ENCODE results near the gene SEMA4D.

SEMA4D gene

DNA sequence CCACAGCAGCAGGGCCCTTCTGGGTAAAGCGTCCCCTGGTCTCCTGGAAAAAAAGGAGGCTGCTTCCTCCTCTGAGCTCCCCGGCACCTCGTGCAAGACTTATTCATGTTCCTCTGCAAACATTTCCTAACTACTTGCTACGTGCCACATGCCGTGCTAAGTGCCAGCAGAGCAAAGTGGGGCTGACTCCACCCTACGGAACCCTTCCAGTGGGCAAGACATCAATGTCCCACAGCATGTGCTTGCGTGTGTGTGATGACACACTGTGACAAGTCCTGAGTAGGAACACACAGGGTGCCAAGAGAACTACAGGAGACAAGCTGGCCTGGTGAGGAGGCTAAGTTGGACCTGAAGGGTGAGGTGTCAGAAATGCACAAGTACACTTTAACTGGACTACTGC lies 57.4 kb downstream of the SEMA4D start:
- in situ Hi-C loops (cut with HindIII; ENCODE audit: low pct_ligation_motif_present, low sequenced_read_pairs): no loop called here
- H3K4me3 ChIP-seq (ENCODE audit: low read depth, low read length): no peak overlapping the region
- H3K27ac ChIP-seq: no peak overlapping the region
- no peaks in the 10 kb centered on the region for H3K27me3 ChIP-seq (replicated peaks)
- TF ChIP-seq, protein P1, sequence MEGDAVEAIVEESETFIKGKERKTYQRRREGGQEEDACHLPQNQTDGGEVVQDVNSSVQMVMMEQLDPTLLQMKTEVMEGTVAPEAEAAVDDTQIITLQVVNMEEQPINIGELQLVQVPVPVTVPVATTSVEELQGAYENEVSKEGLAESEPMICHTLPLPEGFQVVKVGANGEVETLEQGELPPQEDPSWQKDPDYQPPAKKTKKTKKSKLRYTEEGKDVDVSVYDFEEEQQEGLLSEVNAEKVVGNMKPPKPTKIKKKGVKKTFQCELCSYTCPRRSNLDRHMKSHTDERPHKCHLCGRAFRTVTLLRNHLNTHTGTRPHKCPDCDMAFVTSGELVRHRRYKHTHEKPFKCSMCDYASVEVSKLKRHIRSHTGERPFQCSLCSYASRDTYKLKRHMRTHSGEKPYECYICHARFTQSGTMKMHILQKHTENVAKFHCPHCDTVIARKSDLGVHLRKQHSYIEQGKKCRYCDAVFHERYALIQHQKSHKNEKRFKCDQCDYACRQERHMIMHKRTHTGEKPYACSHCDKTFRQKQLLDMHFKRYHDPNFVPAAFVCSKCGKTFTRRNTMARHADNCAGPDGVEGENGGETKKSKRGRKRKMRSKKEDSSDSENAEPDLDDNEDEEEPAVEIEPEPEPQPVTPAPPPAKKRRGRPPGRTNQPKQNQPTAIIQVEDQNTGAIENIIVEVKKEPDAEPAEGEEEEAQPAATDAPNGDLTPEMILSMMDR (IDR thresholded peaks at IDR 0.05; ENCODE audit: low read depth, low read length, missing control alignments): no peak
- H3K36me3 ChIP-seq (replicated peaks): no peaks in the 10 kb centered on the region
- no peak for DNase-seq

DNA sequence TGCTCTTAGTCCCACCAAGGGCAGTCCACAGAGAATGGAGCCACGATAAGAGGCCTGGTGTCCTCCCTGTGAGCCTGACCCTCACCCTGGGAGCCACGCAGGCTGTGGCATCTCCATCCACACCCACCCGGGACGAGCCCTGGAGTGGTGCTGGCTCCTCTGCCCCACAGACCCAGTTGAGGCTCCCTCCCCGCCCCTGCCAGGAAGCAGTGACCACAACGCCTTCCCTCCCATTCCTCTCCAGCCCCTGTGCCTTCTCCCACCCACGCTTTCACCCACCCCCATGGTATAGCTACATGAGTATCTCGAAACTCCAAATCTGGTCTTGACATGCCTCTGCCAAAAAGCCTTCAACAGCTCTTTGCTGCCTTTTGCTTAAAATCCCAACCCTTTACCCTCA lies 57.9 kb downstream of the SEMA4D start:
- TF ChIP-seq, protein P1 (IDR thresholded peaks at IDR 0.05; ENCODE audit: low read depth, low read length, missing control alignments): no peak
- H3K36me3 ChIP-seq (replicated peaks): no peaks in the 10 kb centered on the region
- H3K4me3 ChIP-seq (ENCODE audit: low read depth, low read length): no peak overlapping the region
- in situ Hi-C loops (cut with HindIII; ENCODE audit: low pct_ligation_motif_present, low sequenced_read_pairs): no loop called here
- DNase-seq: no peak
- no peaks in the 10 kb centered on the region for H3K27me3 ChIP-seq (replicated peaks)
- H3K27ac ChIP-seq: no peak overlapping the region

DNA sequence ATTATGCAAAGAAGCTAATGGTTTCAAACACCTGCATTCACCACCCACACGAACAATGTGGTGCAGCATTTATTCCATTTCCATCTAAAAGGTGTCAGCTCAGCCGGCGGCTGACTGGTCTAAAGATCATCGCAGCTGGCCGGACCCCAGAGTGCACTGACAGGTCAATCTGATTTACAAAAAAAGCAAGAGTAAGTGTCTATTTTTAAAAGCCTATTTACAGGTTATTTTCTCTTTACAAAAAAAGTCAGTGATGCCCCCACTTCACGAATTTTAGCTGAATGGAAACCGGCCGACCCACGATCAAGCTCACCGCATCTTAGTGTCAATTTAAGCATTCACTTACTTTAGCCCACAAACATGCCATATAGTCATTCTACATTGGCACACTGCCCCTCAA lies 58.3 kb downstream of the SEMA4D start:
- Histone ChIP-seq H3K27me3 (replicated peaks) (no peaks in the 10 kb centered on the region), H3K4me3 (ENCODE audit: low read depth, low read length) (no peak overlapping the region), H3K27ac (no peak overlapping the region), H3K36me3 (replicated peaks) (no peaks in the 10 kb centered on the region)
- in situ Hi-C loops (cut with HindIII; ENCODE audit: low pct_ligation_motif_present, low sequenced_read_pairs): no loop called here
- TF ChIP-seq, protein P1 (IDR thresholded peaks at IDR 0.05; ENCODE audit: low read depth, low read length, missing control alignments): no peak
- DNase-seq: no peak

DNA sequence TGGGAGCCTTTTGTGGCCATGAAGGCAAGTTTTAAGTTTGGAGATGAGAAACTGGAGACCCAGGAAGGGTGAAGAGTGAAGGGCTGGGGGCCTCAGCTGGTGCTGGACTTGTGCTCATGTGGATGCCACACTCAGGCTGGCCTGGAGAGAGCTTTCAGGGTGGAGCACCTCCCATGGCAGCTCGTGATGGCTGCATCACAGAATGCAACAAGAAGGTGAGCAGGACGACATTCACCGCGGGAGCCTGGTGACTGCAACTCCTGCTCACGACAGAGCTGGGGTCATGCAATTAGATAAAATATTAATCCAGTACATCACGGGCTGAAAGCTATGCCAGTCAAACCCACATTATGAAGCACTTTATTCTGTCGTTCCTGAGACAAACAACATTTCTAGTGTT lies 59.7 kb downstream of the SEMA4D start:
- no peak overlapping the region for H3K27ac ChIP-seq
- no peaks in the 10 kb centered on the region for H3K27me3 ChIP-seq (replicated peaks)
- no peak for DNase-seq
- in situ Hi-C loops (cut with HindIII; ENCODE audit: low pct_ligation_motif_present, low sequenced_read_pairs): no loop called here
- H3K36me3 ChIP-seq (replicated peaks): no peaks in the 10 kb centered on the region
- no peak overlapping the region for H3K4me3 ChIP-seq (ENCODE audit: low read depth, low read length)
- TF ChIP-seq, protein P1 (IDR thresholded peaks at IDR 0.05; ENCODE audit: low read depth, low read length, missing control alignments): no peak

DNA sequence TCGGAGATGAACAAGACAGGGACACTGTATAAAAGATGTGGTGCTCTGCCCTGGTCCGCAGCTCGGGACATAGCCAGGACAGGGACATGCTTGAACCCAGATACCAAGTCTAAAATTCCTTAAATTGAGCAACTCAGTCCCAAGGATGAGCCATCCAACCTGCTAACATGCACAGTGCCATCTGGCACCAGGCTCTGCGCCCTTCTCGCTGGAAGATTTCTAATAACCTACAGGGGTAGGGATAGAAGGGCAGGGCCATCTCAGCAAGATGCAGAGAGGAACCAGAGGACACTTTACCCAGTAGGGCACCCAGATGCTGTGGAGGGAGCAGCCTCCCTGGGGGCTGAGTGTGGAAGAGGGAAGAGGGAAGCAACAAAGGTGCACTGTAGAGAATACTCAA lies 60.1 kb downstream of the SEMA4D start:
- DNase-seq: no peak
- TF ChIP-seq, protein P1 (IDR thresholded peaks at IDR 0.05; ENCODE audit: low read depth, low read length, missing control alignments): no peak
- H3K27me3 ChIP-seq (replicated peaks): no peaks in the 10 kb centered on the region
- H3K4me3 ChIP-seq (ENCODE audit: low read depth, low read length): no peak overlapping the region
- in situ Hi-C loops (cut with HindIII; ENCODE audit: low pct_ligation_motif_present, low sequenced_read_pairs): no loop called here
- H3K27ac ChIP-seq: no peak overlapping the region
- no peaks in the 10 kb centered on the region for H3K36me3 ChIP-seq (replicated peaks)

DNA sequence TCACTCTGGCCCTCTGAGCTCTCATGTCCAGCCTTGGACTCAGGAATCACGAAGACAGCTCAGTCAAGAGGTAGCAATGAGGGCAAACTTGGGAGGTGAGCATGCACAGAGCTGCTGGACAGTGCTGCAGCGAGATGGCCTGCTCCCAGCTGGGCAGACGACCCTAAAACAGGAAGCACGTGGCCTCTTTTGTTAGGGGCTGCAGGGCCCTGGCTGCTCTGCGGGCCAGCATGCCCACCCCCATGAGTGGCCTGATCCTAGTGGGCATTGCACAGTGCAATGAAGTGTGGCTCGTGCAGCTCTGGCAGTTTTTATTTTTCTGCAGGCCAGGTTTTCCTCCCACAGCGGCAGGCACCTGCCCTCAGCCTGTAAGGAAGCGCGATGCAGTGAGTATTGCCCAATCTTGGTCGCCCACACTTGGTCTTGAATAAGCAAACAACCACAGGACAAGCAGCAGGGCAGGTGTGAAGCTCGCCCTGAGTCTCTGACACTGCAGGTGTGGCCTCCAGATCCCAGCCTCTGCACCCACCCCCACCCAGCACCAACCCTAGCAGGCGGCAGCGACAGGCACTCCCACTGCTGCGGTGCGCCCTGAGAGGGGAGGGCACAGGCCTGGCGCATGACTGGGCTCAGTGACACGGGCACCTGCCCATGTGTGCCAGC lies 60.8 kb downstream of the SEMA4D start:
- in situ Hi-C loops (cut with HindIII; ENCODE audit: low pct_ligation_motif_present, low sequenced_read_pairs): no loop called here
- no peaks in the 10 kb centered on the region for H3K36me3 ChIP-seq (replicated peaks)
- TF ChIP-seq, protein P1 (IDR thresholded peaks at IDR 0.05; ENCODE audit: low read depth, low read length, missing control alignments): no peak
- H3K4me3 ChIP-seq (ENCODE audit: low read depth, low read length): no peak overlapping the region
- no peak overlapping the region for H3K27ac ChIP-seq
- DNase-seq: no peak
- H3K27me3 ChIP-seq (replicated peaks): no peaks in the 10 kb centered on the region

Measured in brain microvascular endothelial cell (primary cell).